Endodermal cell (in vitro differentiated cells): ENCODE measurements around the gene SLC37A3. TPM values are rescaled to one million over a fixed set of nuclear protein-coding genes. Genes with fewer than 3 reads are reported as not detected.

ENCODE experiments used
- DNase-seq: peaks from one replicate; pipeline ENCODE4 v3.0.0-alpha.2; 2017
- H3K27ac ChIP-seq: 2 replicates; pipeline ENCODE4 v1.5.1; 2013; ENCODE audit warnings: mild to moderate bottlenecking, low read depth, low read length, moderate library complexity
- H3K27me3 ChIP-seq: 2 replicates; pipeline ENCODE4 v1.6.1; 2013; ENCODE audit warnings: mild to moderate bottlenecking, low read length, moderate library complexity; ENCODE audit not compliant: insufficient read depth, control insufficient read depth, poor library complexity, severe bottlenecking
- H3K36me3 ChIP-seq: 2 replicates; pipeline ENCODE4 v1.7.0; 2013; ENCODE audit warnings: mild to moderate bottlenecking, low read length, moderate library complexity; ENCODE audit not compliant: control insufficient read depth, insufficient read depth
- H3K4me1 ChIP-seq: one replicate; pipeline ENCODE4 v1.7.0; 2013; ENCODE audit warnings: low read length; ENCODE audit not compliant: control insufficient read depth, insufficient read depth
- H3K4me3 ChIP-seq: 2 replicates; pipeline ENCODE4 v1.5.1; 2013; ENCODE audit warnings: mild to moderate bottlenecking, low read length, moderate library complexity
- H3K9ac ChIP-seq: 2 replicates; pipeline ENCODE4 v1.6.1; 2013; ENCODE audit warnings: mild to moderate bottlenecking, low read length, moderate library complexity; ENCODE audit not compliant: poor library complexity, severe bottlenecking; ENCODE audit errors: extremely low read depth
- H3K9me3 ChIP-seq: 2 replicates; pipeline ENCODE4 v1.6.1; 2013; ENCODE audit warnings: mild to moderate bottlenecking, low read length, moderate library complexity; ENCODE audit not compliant: control insufficient read depth
- H3K27ac Mint-ChIP-seq: 2 replicates; pipeline ENCODE4 v1.8.0; 2020; ENCODE audit warnings: mixed read lengths
- H3K27me3 Mint-ChIP-seq: 2 replicates; pipeline ENCODE4 v1.8.0; 2021; ENCODE audit warnings: mild to moderate bottlenecking, mixed read lengths; ENCODE audit not compliant: insufficient read depth
- H3K36me3 Mint-ChIP-seq: 2 replicates; pipeline ENCODE4 v1.8.0; 2020; ENCODE audit warnings: low read depth, mixed read lengths
- H3K4me1 Mint-ChIP-seq: 2 replicates; pipeline ENCODE4 v1.8.0; 2020; ENCODE audit warnings: mixed read lengths
- H3K4me3 Mint-ChIP-seq: 2 replicates; pipeline ENCODE4 v1.8.0; 2020; ENCODE audit warnings: mild to moderate bottlenecking, moderate library complexity, mixed read lengths
- H3K9me3 Mint-ChIP-seq: 2 replicates; pipeline ENCODE4 v1.8.0; 2020; ENCODE audit warnings: mild to moderate bottlenecking, mixed read lengths
- WGBS, 2 experiments: methylation state at CpG; one replicate each; pipeline versions ENCODE4 v1.1.5 to v1.1.7; 2013; ENCODE audit warnings: missing lambda C conversion rate in 2 of 2, mixed read lengths in 1 of 2; ENCODE audit not compliant: insufficient coverage in 1 of 2, insufficient read length in 1 of 2; 5-methylcytosine and 5-hydroxymethylcytosine counted together
- total RNA-seq, 2 donors: library from RNA; stranded (reverse); fragmentation: NEBNext Ultra II Directional in 1 of 2; extraction: Animal tissue kit (Norgen Biotek cat#: 25700) in 1 of 2; gene quantifications; 2 replicates in 1 of 2; 3 replicates in 1 of 2; pipeline ENCODE4 v1.2.1, GENCODE V29; 2021
- TF ChIP-seq, protein P1 (sequence below): fragments of 200-600 bp; sonication (generic); conservative IDR thresholded peaks from 2 replicates; pipeline ENCODE4 v1.5.0; 2021; ENCODE audit warnings: antibody characterized with exemption, mild to moderate bottlenecking

Gene SLC37A3
- total RNA-seq, 2 donors from 2014 or later: 55.4 to 60.5 TPM

DNA sequence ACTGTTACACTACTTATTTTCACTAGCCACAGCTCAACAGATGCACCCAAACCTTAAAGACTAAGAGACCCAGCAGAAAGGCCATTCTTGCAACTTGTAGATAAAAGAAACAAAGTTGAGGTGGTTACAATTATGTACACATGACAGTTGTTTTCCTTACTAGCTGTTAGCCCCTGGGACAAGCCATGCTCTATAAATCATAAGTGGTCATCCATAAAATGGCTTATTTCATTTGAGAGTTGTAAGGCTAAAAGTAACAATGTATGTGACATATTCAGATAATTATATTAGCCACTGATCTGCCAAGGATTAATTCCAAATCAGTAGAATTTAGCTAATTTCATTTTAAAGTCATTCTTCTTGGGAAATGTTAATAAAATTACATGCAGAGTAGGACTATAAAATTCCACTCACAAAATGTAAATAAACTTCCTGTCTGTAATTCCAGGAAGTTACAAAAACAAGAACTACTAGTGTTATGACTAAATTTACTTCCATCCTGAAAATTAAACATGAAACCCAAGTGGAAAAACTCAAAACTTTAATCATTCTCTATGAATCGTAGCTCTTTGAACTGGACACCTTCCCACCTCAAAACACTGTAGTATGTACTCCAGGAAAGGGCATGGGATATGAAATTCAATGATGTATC, 13.3 kb downstream of the SLC37A3 start:
- H3K4me1 ChIP-seq: no peaks in the 10 kb centered on the region
- H3K9me3 Mint-ChIP-seq: no peaks in the 10 kb centered on the region
- H3K27me3 ChIP-seq: no peaks in the 10 kb centered on the region
- DNase-seq: no peak
- no peak overlapping the region for H3K9ac ChIP-seq
- H3K27ac Mint-ChIP-seq: no peak overlapping the region
- TF ChIP-seq, protein P1, sequence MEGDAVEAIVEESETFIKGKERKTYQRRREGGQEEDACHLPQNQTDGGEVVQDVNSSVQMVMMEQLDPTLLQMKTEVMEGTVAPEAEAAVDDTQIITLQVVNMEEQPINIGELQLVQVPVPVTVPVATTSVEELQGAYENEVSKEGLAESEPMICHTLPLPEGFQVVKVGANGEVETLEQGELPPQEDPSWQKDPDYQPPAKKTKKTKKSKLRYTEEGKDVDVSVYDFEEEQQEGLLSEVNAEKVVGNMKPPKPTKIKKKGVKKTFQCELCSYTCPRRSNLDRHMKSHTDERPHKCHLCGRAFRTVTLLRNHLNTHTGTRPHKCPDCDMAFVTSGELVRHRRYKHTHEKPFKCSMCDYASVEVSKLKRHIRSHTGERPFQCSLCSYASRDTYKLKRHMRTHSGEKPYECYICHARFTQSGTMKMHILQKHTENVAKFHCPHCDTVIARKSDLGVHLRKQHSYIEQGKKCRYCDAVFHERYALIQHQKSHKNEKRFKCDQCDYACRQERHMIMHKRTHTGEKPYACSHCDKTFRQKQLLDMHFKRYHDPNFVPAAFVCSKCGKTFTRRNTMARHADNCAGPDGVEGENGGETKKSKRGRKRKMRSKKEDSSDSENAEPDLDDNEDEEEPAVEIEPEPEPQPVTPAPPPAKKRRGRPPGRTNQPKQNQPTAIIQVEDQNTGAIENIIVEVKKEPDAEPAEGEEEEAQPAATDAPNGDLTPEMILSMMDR: no peak
- H3K27me3 Mint-ChIP-seq: no peaks in the 10 kb centered on the region
- H3K4me3 Mint-ChIP-seq: no peak overlapping the region
- peaks cover 11% of the 10 kb centered on the region for H3K36me3 Mint-ChIP-seq
- H3K9me3 ChIP-seq: no peaks in the 10 kb centered on the region
- H3K27ac ChIP-seq: no peak overlapping the region
- peaks cover 30% of the 10 kb centered on the region for H3K36me3 ChIP-seq
- H3K4me3 ChIP-seq: no peak overlapping the region
- H3K4me1 Mint-ChIP-seq: no peaks in the 10 kb centered on the region
- 67% methylated on average over 1 of the region's 1 CpG; no CpG with 5 or more reads in 1 of the 2 experiments for WGBS, 2 experiments

DNA sequence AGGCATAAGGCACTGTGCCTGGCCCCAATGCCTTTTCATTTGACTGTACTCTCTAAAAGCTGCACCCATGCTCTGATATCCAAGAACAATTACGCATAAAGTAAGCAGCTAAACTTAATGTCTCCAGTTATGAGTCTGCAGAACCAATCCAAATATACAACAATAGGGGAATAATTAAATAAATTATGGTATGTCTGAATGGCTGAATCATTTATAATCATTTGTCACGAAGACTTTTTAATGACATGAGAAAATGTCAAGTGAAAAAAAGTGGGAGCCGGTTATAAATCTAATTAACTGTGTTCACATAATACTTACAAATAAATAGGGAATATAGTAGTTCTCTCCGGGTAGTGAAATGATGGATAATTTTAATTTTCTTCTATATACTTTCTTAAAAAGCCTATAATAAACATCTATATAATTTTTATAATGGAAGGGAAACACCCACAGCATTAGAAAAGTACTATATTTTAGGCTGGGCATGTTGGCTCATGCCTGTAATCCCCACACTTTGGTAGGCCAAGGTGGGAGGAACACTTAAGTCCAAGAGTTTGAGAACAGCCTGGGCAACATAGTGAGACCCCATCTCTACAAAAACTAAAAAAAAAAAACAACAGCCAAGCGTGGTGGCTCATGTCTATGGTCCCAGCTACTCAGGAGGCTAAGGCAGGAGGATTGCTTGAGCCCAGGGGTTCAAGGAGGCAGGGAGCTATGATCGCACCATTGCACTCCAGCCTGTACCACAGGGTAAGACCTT, 14.2 kb downstream of the SLC37A3 start:
- peaks cover 37% of the 10 kb centered on the region for H3K36me3 ChIP-seq
- no peaks in the 10 kb centered on the region for H3K9me3 Mint-ChIP-seq
- no peak overlapping the region for H3K27ac ChIP-seq
- no peak overlapping the region for H3K4me3 ChIP-seq
- no peaks in the 10 kb centered on the region for H3K4me1 Mint-ChIP-seq
- H3K9ac ChIP-seq: no peak overlapping the region
- no peaks in the 10 kb centered on the region for H3K4me1 ChIP-seq
- no peaks in the 10 kb centered on the region for H3K27me3 ChIP-seq
- WGBS, 2 experiments: 95 to 100% methylated on average over 3 to 4 of the region's 6 CpGs
- TF ChIP-seq, protein P1: no peak
- no peak overlapping the region for H3K27ac Mint-ChIP-seq
- no peak for DNase-seq
- H3K4me3 Mint-ChIP-seq: no peak overlapping the region
- no peaks in the 10 kb centered on the region for H3K9me3 ChIP-seq
- H3K36me3 Mint-ChIP-seq: peaks cover 19% of the 10 kb centered on the region
- H3K27me3 Mint-ChIP-seq: no peaks in the 10 kb centered on the region

DNA sequence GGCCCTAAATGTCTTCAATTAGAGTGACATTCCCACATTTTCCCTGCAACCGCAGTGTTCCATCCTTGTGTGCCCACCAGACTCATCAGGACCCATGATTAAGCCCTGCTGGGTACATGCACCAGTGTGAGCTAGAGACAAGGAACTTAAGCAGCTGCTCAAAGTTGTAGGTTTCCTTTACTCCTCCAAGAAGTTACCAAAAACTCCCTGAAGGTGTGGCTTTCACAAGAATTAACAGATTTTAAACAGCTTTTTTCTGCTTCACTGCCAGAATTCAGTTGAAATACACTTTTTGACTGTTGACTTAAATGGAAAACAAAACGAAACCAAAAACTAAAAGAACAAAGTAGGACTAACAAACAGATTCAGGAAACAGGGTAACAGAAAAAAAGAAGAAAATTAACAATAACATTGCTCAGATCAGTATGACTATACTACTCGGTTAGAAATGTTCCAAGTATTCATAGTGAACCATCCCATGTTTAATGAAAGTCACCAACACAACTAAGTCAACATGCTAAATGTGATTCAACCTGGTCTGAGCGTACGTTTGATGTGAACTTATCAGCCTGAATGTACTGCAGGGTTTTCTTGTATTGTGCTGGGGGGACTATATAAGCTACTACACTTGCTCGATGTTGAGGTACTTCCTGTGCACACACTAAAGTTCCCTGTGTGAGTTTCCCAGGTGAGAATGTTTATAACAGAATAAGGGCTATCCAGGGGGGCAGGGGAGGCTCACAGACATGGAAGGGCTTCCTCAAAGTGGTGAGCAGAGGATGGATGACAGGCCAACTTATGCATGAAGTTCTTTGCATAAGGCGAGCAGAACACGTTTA, 22.2 kb downstream of the SLC37A3 start:
- TF ChIP-seq, protein P1: no peak
- Mint-ChIP-seq H3K4me1 (no peaks in the 10 kb centered on the region), H3K9me3 (no peaks in the 10 kb centered on the region), H3K27me3 (no peaks in the 10 kb centered on the region), H3K27ac (no peak overlapping the region), H3K36me3 (peaks cover 59% of the 10 kb centered on the region), H3K4me3 (no peak overlapping the region)
- DNase-seq: no peak
- H3K27me3 ChIP-seq: no peaks in the 10 kb centered on the region
- no peak overlapping the region for H3K27ac ChIP-seq
- 88 to 94% methylated on average over 8 of the region's 8 CpGs for WGBS, 2 experiments
- no peak overlapping the region for H3K4me3 ChIP-seq
- H3K9ac ChIP-seq: no peak overlapping the region
- no peaks in the 10 kb centered on the region for H3K9me3 ChIP-seq
- peaks cover 51% of the 10 kb centered on the region for H3K36me3 ChIP-seq
- H3K4me1 ChIP-seq: no peaks in the 10 kb centered on the region
